GM19240 (cell line): ENCODE data around the gene CPPED1.
"Not testable (repeated sequence)": the region's sequence is repeated elsewhere in the genome, so short reads cannot be mapped to it uniquely, and the experiment has no call there.

Experiments used
- DNase-seq: peaks from one replicate; pipeline ENCODE4 v3.0.0; 2011; ENCODE audit warnings: low spot score; ENCODE audit not compliant: insufficient read length

Gene CPPED1

GRCh38 chr16:12767897-12768296 lies 35.8 kb downstream of the CPPED1 start:
- no peak for DNase-seq

GRCh38 chr16:12766853-12767252 lies 36.8 kb downstream of the CPPED1 start:
- DNase-seq = no peak

DNA sequence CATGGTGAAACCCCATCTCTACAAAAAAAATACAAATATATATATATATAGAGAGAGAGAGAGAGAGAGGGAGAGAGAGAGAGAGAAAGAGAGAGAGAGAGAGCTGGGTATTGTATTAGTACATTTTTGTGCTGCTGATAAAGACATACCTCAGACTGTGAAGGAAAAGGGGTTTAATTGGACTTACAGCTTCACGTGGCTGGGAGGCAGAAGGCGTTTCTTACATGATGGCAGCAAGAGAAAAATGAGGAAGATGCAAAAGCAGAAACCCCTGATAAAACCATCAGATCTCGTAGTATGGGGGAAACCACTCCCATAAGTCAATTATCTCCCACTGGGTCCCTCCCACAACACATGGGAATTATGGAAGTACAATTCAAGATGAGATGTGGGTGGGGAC lies 37.5 kb downstream of the CPPED1 start:
- not testable (repeated sequence) for DNase-seq

GRCh38 chr16:12764813-12765488 lies 38.7 kb downstream of the CPPED1 start:
- no peak for DNase-seq

DNA sequence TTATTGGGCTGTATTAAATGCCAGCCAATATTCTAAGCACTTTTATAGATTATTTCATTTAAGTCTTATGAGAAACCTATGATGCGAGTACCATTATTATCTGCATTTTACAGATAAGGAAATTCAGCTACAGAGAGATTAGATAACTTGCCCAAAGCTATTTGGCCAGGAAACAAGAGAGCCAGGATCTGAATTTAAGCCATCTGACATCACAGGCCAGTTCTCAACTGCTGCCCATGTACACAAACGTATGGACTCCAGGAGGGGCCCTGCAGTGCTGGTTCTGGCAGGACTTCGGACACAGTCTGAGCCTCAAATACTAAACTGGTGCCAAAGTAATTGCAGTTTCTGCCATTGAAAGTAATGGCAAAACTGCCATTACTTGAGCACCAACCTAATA lies 40.2 kb downstream of the CPPED1 start:
- no peak for DNase-seq

DNA sequence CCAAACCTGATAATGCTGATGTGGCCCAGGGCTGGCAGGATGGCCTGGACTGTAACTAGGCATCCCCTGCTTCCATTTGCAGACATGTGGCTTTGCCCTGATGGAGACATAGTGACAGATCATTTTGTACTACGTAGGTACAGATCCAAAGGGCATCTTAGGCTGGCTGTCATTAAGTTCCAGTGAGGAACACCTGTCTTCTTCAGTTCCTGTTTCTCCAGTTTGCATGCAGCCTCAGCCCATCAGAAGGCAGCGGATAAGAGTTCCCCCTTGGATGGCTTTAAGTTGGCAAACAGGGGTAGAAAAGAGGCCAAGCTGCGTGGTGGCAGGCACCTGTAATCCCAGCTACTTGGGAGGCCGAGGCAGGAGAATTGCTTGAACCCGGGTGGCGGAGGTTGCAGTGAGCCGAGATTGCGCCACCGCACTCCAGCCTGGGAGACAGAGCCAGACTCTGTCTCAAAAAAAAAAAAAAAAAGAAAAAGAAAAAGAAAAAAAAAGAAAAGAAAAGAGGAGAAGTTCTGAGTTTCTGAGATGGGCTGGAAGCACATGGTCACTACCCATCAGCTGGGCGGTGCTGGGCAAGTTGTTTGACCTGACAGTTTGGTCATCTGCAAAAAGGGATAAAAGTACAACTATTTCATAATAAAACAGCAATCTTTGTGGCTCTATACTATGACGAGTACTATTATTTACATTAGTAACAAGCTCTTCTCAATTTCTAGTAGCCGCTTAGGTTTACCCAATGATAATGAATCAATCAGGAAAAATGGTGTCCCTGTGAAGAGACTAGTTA lies 42.7 kb downstream of the CPPED1 start:
- DNase-seq = no peak

DNA sequence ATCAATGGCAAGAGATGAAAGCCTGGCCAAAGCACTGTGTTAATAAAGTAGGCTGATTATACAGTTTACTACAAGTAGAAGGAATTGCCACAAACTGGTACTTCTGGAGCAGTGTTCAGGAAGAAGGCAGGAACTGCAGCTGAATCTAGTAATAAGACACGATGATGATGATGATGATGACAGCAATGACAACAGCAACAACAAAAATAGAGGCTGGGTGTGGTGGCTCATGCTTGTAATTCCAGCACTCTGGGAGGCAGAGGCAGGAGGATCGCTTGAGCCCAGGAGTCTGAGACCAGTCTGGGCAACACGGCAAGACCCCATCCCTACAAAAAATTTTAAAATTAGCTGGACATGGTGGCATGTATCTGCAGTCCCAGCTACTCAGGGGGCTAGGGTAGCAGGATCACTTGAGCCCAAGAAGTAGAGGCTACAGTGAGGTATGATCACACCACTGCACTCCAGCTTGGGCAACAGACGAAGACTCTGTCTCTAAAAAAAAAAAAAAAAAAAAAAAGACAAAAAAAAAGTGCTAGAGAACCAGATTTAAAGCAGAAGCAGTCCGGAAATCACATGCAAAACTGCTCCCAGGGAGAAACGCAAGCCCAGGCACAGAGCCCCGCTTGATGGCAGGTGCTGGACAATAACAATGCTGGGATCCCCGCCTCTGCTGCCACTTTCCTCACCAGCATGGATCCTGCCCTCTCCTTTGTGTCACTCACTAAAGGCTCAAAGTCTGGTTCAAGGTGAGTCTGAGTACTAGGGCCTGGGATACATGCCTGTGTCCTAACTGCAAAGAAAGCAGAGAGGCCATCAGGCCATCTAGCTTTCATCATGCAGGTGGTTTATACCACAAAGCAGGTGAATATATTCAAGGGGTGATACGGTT lies 44.8 kb downstream of the CPPED1 start:
- DNase-seq = no peak

DNA sequence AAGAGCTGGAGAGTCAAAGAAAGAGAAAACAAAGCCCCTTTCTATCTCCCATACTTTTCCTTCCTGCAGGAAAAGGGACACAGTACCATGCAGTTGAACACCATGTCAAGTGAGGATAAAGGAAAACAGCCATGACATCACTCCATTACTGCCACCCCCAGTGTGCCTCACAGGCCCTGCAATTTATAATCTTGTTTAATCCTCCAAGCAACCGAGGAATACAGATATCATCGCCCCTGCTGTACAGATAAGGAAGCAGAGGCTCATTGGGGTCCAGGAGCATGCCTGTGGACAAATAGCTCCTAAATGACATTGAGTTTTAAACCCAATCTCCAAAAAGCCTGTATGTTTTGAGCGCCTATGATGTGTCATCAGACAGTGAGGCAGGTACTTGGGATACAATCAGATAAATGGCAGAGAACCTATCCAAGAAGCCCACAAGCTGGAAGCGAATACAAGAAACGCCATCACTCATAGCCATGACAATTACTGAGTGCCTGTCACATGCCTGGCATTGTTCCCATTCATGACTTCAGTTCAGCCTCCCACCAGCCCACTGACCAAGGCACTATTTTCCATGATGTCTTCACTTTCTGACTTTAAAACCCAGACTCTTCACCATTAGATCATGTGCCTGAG lies 45.5 kb downstream of the CPPED1 start:
- no peak for DNase-seq

- no peak for DNase-seq
Observed at GRCh38 chr16:12757546-12757945, 46.1 kb downstream of the CPPED1 start.

GRCh38 chr16:12754824-12755543 lies 48.7 kb downstream of the CPPED1 start:
- DNase-seq = no peak

DNA sequence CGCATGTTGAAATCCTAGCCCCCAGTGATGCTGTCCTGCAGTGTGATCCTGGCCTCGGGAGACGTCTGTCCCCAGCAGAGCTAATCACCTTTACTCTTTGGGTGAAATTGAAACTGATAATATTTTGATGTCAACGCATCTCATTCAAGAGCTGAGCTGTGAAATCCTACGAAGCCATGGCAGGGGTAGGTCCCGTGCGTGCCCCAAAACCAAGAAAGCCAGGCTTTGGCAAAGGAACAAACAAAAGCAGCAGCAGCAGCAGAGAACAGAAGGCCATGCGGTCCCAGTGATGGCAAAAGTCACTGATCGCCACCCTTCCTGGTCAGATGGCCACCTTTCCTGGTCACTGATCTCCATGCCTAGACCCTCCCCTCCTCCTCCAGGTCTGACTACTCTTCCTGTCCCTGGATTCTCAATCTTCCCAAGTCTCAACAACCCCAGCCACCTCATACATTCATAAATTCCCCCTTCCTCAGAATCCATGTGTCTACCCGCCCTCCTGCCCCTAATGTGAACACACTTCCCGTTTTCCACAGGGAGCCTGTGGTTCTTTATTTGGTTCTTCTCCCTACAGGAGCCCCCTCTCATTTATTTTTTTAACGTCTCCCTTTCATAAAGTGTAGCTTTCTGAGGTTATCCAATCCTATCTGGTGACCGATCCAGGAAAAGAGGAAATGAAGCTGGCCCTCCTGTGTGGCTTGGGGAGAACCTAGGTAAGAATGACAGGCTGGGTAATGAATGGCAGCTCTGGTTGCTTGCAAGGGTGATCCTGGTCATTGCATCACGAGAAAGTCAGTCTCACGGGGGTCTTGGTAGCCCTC lies 50.3 kb downstream of the CPPED1 start:
- no peak for DNase-seq

DNA sequence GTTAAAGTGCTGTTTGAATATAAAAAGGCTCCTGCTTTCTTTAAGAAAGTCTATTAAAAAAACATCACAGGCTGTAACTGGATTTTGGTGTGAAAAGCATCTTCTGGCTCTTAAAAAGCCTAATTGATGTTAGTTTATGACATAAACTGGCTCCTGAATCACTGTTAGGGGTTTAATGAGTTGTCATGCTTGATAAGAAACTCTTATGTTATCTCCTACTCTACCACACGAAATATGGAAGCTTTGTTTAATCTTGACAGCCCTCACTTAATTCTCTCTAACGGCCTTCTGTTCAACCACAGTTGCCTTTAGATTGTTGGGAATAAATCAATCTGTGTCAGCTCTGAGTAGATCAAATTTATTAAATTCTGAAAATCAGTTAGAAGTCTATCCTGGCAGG lies 51.5 kb downstream of the CPPED1 start:
- DNase-seq = no peak

GRCh38 chr16:12750554-12750918 lies 53.2 kb downstream of the CPPED1 start:
- no peak for DNase-seq

GRCh38 chr16:12749076-12749475 lies 54.6 kb downstream of the CPPED1 start:
- no peak for DNase-seq

- no peak for DNase-seq
Observed at GRCh38 chr16:12747827-12748226, 55.9 kb downstream of the CPPED1 start.

DNA sequence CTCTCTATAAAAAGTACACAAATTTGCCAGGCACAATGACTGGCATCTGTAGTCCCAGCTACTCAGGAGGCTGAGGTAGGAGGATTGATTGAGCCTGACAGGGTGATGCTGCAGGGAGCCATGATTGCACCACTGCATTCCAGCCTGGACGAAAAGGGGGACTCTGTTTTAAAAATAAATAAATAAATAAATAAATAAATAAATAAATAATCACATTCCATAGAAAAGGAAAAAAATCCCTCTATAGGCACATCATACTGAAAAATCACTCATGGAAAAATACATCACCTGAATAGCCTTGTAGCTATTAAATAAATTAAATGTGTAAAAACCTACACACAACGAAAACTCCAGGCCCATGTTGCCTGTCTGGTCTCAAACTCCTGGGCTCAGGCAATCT lies 56.4 kb downstream of the CPPED1 start:
- DNase-seq = no peak

DNA sequence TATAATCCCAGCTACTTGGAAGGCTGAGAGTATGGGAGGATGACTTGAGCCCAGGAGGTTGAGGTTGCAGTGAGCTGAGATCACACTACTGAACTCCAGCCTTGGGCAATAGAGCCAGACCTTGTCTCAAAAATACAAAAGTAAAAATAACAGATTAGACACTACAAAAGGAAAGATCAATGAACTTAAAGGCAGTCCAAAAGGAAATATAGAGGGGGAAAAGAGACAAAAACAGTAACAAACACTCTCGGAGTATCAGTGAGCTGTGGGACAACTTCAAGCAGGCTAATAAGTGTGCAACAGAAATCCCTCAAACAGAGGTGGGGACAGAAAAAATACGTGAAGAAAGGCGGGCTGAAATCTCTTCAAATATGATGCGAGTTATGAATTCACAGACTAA lies 58.8 kb downstream of the CPPED1 start:
- DNase-seq = no peak

- no peak for DNase-seq
Observed at GRCh38 chr16:12742741-12743140, 60.9 kb downstream of the CPPED1 start.

DNA sequence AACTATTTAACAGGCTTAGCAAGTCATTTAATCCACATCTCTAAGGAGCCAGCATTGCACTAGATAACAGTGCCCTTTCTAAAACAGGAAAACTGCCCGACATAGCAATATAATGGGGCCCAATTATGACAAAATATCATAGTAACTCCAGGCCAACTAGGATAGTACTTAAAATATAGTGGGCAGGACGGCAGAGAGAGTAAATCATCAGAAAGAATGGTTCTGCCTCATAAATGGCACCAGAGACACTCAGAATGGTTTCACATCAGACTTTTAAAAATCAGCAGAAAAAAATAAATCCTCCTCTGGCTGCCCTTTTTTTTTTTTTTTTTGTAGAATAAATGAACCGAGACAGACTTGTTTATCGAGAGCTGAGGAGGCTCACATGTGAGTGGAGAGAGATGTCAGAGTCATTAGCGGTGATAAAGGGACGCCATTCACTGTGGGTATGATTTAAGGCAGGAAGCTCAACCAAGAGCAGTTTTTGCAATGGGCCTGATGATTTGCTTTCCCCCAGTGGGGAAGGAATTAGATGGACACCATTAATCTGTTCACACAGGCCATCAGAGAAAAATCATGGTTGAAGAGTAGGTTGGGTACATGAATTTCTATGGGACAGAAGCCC lies 62.6 kb downstream of the CPPED1 start:
- no peak for DNase-seq

DNA sequence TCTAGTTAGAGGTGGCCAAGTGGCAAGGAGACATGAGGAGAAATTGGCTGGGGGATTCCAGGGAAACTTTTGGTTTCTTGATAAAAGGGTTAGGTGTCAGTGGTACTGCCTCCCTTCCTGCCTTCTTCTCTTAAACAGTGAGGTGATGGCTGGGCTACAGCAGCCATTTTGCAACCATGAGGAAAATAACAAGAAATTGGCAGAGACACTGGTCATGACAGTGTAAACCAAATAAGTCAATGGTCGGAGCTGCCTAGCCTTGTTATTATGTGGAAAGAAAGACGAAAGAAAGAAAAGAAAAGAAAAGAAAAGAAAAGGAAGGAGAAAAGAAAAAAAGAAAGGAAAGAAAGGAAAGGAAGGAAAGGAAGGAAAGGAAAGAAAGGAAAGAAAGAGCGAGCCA lies 63.9 kb downstream of the CPPED1 start:
- no peak for DNase-seq
